Measurements from ENCODE around the gene CALR3. TPM values are rescaled to one million over a fixed set of nuclear protein-coding genes. Genes with fewer than 3 reads are reported as not detected.
"Not testable (repeated sequence)": the region's sequence is repeated elsewhere in the genome, so short reads cannot be mapped to it uniquely, and the experiment has no call there.

Gene CALR3
- total RNA-seq, 1 donor from 2014 or later = 0.26 TPM

DNA sequence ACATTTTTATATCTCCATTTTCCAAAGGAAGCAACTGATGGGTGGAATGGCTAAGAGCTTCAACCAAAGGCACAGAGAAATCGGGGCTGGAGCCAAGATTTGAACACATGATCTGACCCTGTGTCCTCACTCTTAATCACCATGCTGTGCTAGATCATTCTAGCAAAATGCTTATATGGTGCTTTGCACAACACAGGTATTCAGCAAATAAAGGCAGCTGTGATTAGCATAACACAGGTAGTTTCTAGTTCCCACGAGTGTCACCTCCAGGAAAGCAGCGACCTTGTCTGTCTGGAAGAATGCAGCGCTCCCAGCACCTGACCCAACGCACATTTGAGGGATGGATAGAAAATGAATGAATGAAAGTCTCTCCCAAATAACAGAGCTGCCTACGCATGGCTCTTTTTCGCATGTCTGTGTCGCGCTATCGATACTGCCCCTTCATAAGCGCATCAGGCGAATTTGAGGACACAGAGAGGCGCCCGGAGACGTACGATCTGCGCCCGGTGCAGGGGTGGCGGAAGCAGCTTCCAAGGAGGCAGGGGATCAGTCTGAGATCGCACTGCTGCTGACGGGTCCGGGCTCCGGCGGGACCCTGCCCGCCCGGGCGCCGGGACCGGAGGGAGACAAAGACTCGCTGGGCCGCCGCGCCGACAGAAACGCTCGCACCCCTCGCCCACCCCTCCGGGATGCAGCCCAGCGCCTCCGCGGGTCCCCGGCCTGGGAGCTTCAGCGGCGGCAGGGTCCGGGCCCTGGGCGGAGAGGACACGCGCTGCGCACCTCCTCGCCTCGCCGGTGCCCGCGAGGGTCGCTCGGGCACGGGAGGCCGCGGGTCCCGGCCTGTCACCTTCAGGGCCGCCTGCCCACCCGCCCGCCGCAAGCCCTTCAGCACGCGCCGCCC is 24.8 kb downstream of the CALR3 start:
- peak; percentile 75 for DNase-seq (ENCODE audit: low read depth)
- no peak for FAIRE-seq
- H3K36me3 ChIP-seq (ENCODE audit: control insufficient read depth, insufficient read depth, low read length) = peaks cover 1% of the 10 kb centered on the region
- H3K4me3 ChIP-seq (ENCODE audit: low read depth, low read length) = peak overlapping the region; percentile 78
- TF ChIP-seq, protein P1, sequence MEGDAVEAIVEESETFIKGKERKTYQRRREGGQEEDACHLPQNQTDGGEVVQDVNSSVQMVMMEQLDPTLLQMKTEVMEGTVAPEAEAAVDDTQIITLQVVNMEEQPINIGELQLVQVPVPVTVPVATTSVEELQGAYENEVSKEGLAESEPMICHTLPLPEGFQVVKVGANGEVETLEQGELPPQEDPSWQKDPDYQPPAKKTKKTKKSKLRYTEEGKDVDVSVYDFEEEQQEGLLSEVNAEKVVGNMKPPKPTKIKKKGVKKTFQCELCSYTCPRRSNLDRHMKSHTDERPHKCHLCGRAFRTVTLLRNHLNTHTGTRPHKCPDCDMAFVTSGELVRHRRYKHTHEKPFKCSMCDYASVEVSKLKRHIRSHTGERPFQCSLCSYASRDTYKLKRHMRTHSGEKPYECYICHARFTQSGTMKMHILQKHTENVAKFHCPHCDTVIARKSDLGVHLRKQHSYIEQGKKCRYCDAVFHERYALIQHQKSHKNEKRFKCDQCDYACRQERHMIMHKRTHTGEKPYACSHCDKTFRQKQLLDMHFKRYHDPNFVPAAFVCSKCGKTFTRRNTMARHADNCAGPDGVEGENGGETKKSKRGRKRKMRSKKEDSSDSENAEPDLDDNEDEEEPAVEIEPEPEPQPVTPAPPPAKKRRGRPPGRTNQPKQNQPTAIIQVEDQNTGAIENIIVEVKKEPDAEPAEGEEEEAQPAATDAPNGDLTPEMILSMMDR (IDR thresholded peaks at IDR 0.05; ENCODE audit: insufficient read depth, low read length, severe bottlenecking) = no peak
- no peaks in the 10 kb centered on the region for H3K27me3 ChIP-seq (ENCODE audit: control insufficient read depth, insufficient read depth, low read length)

DNA sequence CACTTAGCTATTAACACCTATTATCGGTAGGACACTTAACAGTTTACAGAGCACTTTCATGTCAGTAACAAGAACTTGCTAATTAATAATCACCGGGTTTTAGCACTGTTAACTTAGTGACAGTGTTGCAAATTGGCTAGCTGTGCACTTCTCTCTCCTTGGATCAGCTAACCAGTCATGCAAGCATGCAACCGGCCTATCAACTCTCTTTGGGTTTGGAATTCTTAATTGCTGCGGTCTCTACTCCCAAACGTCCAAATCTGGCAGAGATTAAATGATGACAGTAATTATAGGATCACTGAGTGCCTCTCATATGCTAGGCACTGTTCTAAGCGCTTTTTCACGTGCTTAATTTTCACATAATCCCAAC is 25.4 kb downstream of the CALR3 start:
- H3K36me3 ChIP-seq (ENCODE audit: control insufficient read depth, insufficient read depth, low read length) = peaks cover 1% of the 10 kb centered on the region
- peak overlapping the region; percentile 78 for H3K4me3 ChIP-seq (ENCODE audit: low read depth, low read length)
- DNase-seq (ENCODE audit: low read depth) (no peak), FAIRE-seq (no peak)
- TF ChIP-seq, protein P1 (IDR thresholded peaks at IDR 0.05; ENCODE audit: insufficient read depth, low read length, severe bottlenecking) = no peak
- no peaks in the 10 kb centered on the region for H3K27me3 ChIP-seq (ENCODE audit: control insufficient read depth, insufficient read depth, low read length)

DNA sequence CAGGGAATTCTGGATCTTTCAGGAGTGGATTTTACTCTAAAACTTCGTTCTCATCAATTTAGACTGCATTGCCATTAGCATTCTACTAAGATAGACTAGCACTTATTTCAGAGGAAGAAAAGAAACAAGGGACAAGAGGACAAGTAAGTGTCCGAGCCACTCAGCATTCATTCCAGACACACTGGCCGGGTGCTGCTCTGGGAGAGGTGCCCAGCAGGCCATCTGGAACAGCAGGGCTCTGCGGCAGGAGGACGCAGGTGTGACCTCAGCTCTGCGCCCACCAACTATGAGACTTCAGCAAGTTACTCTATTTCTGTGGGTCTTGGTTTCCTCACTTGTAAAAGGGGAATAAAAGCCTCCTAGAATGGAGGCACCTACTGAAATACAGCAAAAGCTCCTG is 28.4 kb downstream of the CALR3 start:
- no peak for DNase-seq (ENCODE audit: low read depth)
- H3K27me3 ChIP-seq (ENCODE audit: control insufficient read depth, insufficient read depth, low read length) = no peaks in the 10 kb centered on the region
- FAIRE-seq = no peak
- peaks cover 1% of the 10 kb centered on the region for H3K36me3 ChIP-seq (ENCODE audit: control insufficient read depth, insufficient read depth, low read length)
- TF ChIP-seq, protein P1 (IDR thresholded peaks at IDR 0.05; ENCODE audit: insufficient read depth, low read length, severe bottlenecking) = no peak
- no peak overlapping the region for H3K4me3 ChIP-seq (ENCODE audit: low read depth, low read length)

DNA sequence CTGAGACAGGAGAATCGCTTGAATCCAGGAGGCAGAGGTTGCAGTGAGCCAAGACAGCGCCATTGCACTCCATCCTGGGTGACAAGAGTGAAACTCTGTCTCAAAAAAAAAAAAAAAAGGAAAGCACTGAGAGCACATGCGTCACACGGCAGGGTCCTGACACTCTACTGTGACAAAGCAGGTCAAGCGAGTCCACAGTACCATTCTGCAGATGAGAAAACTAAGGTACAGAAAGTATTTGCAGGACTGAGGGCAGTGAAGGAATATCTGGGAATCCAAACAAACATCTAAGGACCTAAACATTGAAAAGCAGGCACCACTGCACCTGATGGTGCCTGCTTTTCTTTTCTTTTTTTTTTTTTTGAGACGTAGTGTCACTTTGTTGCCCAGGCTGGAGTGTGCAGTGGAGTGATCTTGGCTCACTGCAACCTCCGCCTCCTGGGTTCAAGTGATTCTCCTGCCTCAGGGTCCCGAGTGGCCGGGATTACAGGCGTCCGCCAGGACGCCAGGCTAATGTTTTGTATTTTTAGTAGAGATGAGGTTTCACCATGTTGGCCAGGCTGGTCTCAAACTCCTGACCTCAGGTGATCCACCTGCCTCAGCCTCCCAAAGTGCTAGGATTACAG is 29.1 kb downstream of the CALR3 start:
- not testable (repeated sequence) for H3K36me3 ChIP-seq (ENCODE audit: control insufficient read depth, insufficient read depth, low read length); H3K4me3 ChIP-seq (ENCODE audit: low read depth, low read length); FAIRE-seq; H3K27me3 ChIP-seq (ENCODE audit: control insufficient read depth, insufficient read depth, low read length); DNase-seq (ENCODE audit: low read depth)

DNA sequence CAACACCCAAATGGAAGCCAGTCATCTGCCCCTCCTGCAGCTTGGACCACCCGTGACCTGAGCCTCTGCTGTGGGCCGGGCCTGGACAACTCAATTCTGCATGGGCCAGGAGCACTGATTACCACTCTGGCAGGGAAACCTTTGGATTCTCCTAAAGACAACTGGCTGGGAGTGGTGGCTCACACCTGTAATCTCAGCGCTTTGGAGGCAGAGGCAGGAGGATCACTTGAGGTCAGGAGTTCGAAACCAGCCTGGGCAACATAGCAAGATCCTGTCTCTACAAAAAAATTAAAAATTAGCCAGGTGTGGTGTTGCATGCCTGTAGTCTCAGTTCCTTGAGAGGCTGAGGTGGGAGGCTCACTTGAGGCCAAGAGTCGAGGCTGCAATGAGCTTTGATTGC is 30.7 kb downstream of the CALR3 start:
- TF ChIP-seq, protein P1 (IDR thresholded peaks at IDR 0.05; ENCODE audit: insufficient read depth, low read length, severe bottlenecking) = no peak
- Histone ChIP-seq H3K4me3 (ENCODE audit: low read depth, low read length) (no peak overlapping the region), H3K27me3 (ENCODE audit: control insufficient read depth, insufficient read depth, low read length) (no peaks in the 10 kb centered on the region), H3K36me3 (ENCODE audit: control insufficient read depth, insufficient read depth, low read length) (peaks cover 1% of the 10 kb centered on the region)
- DNase-seq (ENCODE audit: low read depth) = no peak
- FAIRE-seq = no peak

DNA sequence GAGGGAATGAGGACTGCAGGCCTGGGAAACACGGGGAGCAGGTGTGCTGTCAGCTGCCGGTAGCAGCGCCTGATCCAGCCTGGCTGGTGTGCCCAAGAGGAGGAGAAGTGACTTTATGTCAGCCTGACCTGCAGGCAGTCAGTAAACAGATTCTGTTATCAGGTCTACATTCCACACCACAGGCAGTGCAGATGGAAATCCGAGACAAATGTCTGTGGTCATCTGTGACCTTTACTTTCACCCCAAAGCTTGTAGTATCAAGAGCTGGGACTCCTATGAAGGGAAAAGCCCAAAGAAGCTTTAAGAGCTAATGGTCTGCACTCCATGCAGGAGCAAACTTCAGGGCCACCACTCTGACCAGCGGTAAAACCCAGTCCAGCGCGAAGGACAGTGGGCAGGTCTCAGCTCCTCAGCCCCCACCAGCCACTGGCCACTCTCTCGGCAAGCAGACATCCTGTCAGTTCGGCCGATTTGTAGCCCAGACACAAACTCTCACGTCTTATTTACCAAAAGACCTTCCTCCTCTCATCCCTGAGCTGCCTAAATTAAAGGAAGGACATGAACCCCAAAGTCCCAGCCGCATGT is 31.9 kb downstream of the CALR3 start:
- TF ChIP-seq, protein P1 (IDR thresholded peaks at IDR 0.05; ENCODE audit: insufficient read depth, low read length, severe bottlenecking) = no peak
- no peak for FAIRE-seq
- Histone ChIP-seq H3K4me3 (ENCODE audit: low read depth, low read length) (no peak overlapping the region), H3K27me3 (ENCODE audit: control insufficient read depth, insufficient read depth, low read length) (no peaks in the 10 kb centered on the region), H3K36me3 (ENCODE audit: control insufficient read depth, insufficient read depth, low read length) (peaks cover 1% of the 10 kb centered on the region)
- no peak for DNase-seq (ENCODE audit: low read depth)

Data from bronchial epithelial cell (primary cell).